Neural cell (in vitro differentiated cells): Measurements from ENCODE around the gene UGT1A8. TPM values are rescaled to one million over a fixed set of nuclear protein-coding genes. Genes with fewer than 3 reads are reported as not detected.

Experiments used
- H2AFZ ChIP-seq: fragments of 200-600, 300-800 bp; sonication (generic), shearing (Covaris generic); 2 replicates; pipeline ENCODE4 v1.6.0; 2014; ENCODE audit warnings: low read depth, mild to moderate bottlenecking, antibody characterized with exemption, low read length, moderate library complexity
- H3F3A ChIP-seq: fragments of 200-600 bp; shearing (Covaris generic); 2 replicates; pipeline ENCODE4 v1.6.1; 2016; ENCODE audit warnings: mild to moderate bottlenecking, moderate library complexity, mixed read lengths, antibody characterized with exemption, low read length; ENCODE audit not compliant: insufficient read depth, poor library complexity, severe bottlenecking
- H3K27ac ChIP-seq: fragments of 200-600, 300-800 bp; sonication (generic), shearing (Covaris generic); 2 replicates; pipeline ENCODE4 v1.5.1; 2014; ENCODE audit warnings: mild to moderate bottlenecking, low read length, moderate library complexity
- H3K27me3 ChIP-seq: fragments of 300-800, 200-600 bp; sonication (generic), shearing (Covaris generic); 2 replicates; pipeline ENCODE4 v1.6.0; 2014; ENCODE audit warnings: mild to moderate bottlenecking, low read depth, low read length, moderate library complexity; ENCODE audit not compliant: insufficient read depth
- H3K36me3 ChIP-seq: fragments of 300-800, 200-600 bp; sonication (generic), shearing (Covaris generic); 2 replicates; pipeline ENCODE4 v1.5.1; 2014; ENCODE audit warnings: mild to moderate bottlenecking, antibody characterized with exemption, low read length, moderate library complexity; ENCODE audit not compliant: insufficient read depth
- H3K4me2 ChIP-seq: fragments of 300-800, 200-600 bp; sonication (generic), shearing (Covaris generic); 2 replicates; pipeline ENCODE4 v1.6.0; 2014; ENCODE audit warnings: mild to moderate bottlenecking, low read length
- H3K4me3 ChIP-seq: fragments of 300-800, 200-600 bp; sonication (generic), shearing (Covaris generic); 2 replicates; pipeline ENCODE4 v1.5.1; 2014; ENCODE audit warnings: mild to moderate bottlenecking, low read length, moderate library complexity
- H3K79me2 ChIP-seq: fragments of 200-600 bp; shearing (Covaris generic); replicated peaks from 2 replicates; pipeline ENCODE4 v1.6.0; 2014; ENCODE audit warnings: mild to moderate bottlenecking, low read length, moderate library complexity; ENCODE audit not compliant: insufficient read depth
- H3K9ac ChIP-seq: fragments of 300-800, 200-600 bp; sonication (generic), shearing (Covaris generic); 2 replicates; pipeline ENCODE4 v1.6.1; 2016; ENCODE audit warnings: mild to moderate bottlenecking, low read length, mixed read lengths
- H3K9me2 ChIP-seq: fragments of 200-600 bp; shearing (Covaris generic); 2 replicates; pipeline ENCODE4 v1.6.1; 2016; ENCODE audit warnings: mild to moderate bottlenecking, low read length, mixed read lengths; ENCODE audit not compliant: insufficient read depth
- H3K9me3 ChIP-seq: fragments of 200-600, 300-800 bp; sonication (generic), shearing (Covaris generic); 2 replicates; pipeline ENCODE4 v1.6.1; 2016; ENCODE audit warnings: mild to moderate bottlenecking, mixed run types, low read length, moderate library complexity, mixed read lengths
- H4K20me1 ChIP-seq: fragments of 200-600 bp; shearing (Covaris generic); 2 replicates; pipeline ENCODE4 v1.6.1; 2016; ENCODE audit warnings: mild to moderate bottlenecking, mixed run types; ENCODE audit not compliant: insufficient read depth
- EP300 ChIP-seq: fragments of 450-650 bp; conservative IDR thresholded peaks from 2 replicates; pipeline ENCODE4 v1.6.1; 2014; ENCODE audit warnings: antibody characterized with exemption, mild to moderate bottlenecking, moderate library complexity; ENCODE audit not compliant: poor library complexity, severe bottlenecking
- EZH2 ChIP-seq: fragments of 200-600, 300-800 bp; shearing (Covaris generic), sonication (generic); IDR thresholded peaks from 2 replicates; pipeline ENCODE4 v1.6.1; 2014; ENCODE audit warnings: antibody characterized with exemption, low read length, borderline replicate concordance, mild to moderate bottlenecking; ENCODE audit not compliant: insufficient read depth, poor library complexity, severe bottlenecking
- MXI1 ChIP-seq: fragments of 450-650 bp; conservative IDR thresholded peaks from 2 replicates; pipeline ENCODE4 v1.6.1; 2014; ENCODE audit warnings: antibody characterized with exemption, mild to moderate bottlenecking; ENCODE audit not compliant: poor library complexity, severe bottlenecking
- POLR2AphosphoS5 ChIP-seq: IDR thresholded peaks from 2 replicates; pipeline ENCODE4 v1.6.1; 2012
- RAD21 ChIP-seq: fragments of 450-650 bp; conservative IDR thresholded peaks from 2 replicates; pipeline ENCODE4 v1.6.1; 2014; ENCODE audit warnings: antibody characterized with exemption, mild to moderate bottlenecking, moderate library complexity
- SMC3 ChIP-seq: fragments of 450-650 bp; conservative IDR thresholded peaks from 2 replicates; pipeline ENCODE4 v1.6.1; 2014; ENCODE audit warnings: antibody characterized with exemption, mild to moderate bottlenecking, moderate library complexity; ENCODE audit not compliant: poor library complexity
- TAF1 ChIP-seq: IDR thresholded peaks from 2 replicates; pipeline ENCODE4 v1.6.1; 2012; ENCODE audit warnings: low read depth
- polyA plus RNA-seq: library from polyadenylated mRNA; depleted of rRNA; stranded (reverse); fragments of >200 nt; gene quantifications from 2 replicates; pipeline ENCODE4 v1.2.3, GENCODE V29; 2014
- TF ChIP-seq, protein P1 (sequence below): fragments of 450-650 bp; IDR thresholded peaks from 2 replicates; pipeline ENCODE4 v1.5.1; 2014; ENCODE audit warnings: antibody characterized with exemption, mild to moderate bottlenecking, moderate library complexity; ENCODE audit not compliant: poor library complexity, severe bottlenecking
- TF ChIP-seq, protein P2 (sequence below): IDR thresholded peaks from 2 replicates; pipeline ENCODE4 v1.6.1; 2012; ENCODE audit warnings: borderline replicate concordance

UGT1A8 gene
- polyA plus RNA-seq, 1 donor from 2014 or later: not detected

DNA sequence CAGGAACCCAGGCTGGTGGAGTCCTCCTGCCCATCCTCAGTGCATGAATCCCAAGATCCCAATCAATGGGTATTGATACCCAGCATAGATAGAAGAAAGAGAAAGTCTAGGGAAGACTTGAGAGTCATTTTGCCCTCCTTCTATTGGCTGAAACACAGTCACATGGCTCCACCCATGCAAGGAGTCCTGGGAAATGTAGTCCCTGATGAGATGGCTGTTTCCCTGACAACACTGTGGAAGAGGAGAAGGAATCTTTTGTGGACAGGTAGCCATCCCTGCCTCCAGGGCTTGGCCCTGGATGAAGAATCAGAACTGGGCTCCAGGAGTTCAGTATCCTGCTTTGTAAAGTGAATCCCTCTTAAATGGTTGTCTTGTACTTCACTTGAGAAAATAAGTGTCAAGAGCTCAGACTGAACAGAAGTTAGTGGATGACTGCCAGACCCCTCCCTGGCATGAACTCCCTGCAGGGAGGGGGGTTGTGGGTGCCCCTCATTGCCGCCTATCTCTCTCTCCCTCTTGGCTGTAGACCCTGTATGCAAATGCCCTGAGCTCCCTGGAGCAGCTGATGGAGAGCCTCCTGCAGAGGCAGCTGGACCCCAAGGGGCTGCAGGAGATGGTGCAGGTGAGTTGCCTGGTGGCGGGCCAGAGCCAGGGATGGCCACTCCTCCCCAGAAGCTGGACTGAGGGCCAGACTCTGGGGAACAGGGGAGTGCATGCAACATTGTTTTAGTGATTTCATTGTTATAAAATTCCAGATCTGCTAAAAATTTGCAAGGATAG is 196.8 kb downstream of the UGT1A8 start:
- H3F3A ChIP-seq: no peaks in the 10 kb centered on the region
- no peak overlapping the region for H2AFZ ChIP-seq
- no peak for TF ChIP-seq SMC3
- TF ChIP-seq, protein P1, sequence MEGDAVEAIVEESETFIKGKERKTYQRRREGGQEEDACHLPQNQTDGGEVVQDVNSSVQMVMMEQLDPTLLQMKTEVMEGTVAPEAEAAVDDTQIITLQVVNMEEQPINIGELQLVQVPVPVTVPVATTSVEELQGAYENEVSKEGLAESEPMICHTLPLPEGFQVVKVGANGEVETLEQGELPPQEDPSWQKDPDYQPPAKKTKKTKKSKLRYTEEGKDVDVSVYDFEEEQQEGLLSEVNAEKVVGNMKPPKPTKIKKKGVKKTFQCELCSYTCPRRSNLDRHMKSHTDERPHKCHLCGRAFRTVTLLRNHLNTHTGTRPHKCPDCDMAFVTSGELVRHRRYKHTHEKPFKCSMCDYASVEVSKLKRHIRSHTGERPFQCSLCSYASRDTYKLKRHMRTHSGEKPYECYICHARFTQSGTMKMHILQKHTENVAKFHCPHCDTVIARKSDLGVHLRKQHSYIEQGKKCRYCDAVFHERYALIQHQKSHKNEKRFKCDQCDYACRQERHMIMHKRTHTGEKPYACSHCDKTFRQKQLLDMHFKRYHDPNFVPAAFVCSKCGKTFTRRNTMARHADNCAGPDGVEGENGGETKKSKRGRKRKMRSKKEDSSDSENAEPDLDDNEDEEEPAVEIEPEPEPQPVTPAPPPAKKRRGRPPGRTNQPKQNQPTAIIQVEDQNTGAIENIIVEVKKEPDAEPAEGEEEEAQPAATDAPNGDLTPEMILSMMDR: no peak
- no peak overlapping the region for H3K4me2 ChIP-seq
- no peak overlapping the region for H3K27ac ChIP-seq
- H3K79me2 ChIP-seq: no peaks in the 10 kb centered on the region
- no peak overlapping the region for H3K4me3 ChIP-seq
- H3K9ac ChIP-seq: no peak overlapping the region
- no peaks in the 10 kb centered on the region for H3K9me2 ChIP-seq
- no peaks in the 10 kb centered on the region for H3K36me3 ChIP-seq
- no peaks in the 10 kb centered on the region for H3K27me3 ChIP-seq
- no peaks in the 10 kb centered on the region for H3K9me3 ChIP-seq
- H4K20me1 ChIP-seq: no peaks in the 10 kb centered on the region

DNA sequence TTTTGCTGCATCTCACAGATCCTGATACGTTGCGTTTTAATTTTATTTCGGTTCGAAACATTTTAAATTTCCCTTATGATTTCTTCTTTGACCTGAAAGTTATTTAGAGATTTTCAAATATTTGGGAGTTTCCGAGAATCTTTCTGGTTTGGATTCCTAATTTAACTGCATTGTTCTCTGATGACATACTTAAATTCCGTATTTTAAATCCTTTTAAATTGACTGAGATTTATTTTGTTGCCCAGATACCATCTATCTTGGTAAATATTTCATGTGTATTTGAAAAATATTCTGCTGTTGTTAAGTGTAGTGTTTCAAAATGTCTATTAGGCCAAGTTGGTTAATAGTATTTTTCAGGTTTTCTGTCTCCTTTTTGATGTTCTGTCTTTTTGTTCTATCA is 198.4 kb downstream of the UGT1A8 start:
- Histone ChIP-seq H3K27ac (no peak overlapping the region), H3K9me3 (no peaks in the 10 kb centered on the region), H3K79me2 (no peaks in the 10 kb centered on the region), H3K9ac (no peak overlapping the region), H2AFZ (no peak overlapping the region), H3K9me2 (no peaks in the 10 kb centered on the region), H3K4me3 (no peak overlapping the region), H3K36me3 (no peaks in the 10 kb centered on the region), H3K4me2 (no peak overlapping the region), H3K27me3 (no peaks in the 10 kb centered on the region), H4K20me1 (no peaks in the 10 kb centered on the region), H3F3A (no peaks in the 10 kb centered on the region)
- no peak for TF ChIP-seq RAD21
- TF ChIP-seq TAF1: no peak
- TF ChIP-seq EP300: no peak
- TF ChIP-seq EZH2: no peak
- TF ChIP-seq MXI1: no peak

DNA sequence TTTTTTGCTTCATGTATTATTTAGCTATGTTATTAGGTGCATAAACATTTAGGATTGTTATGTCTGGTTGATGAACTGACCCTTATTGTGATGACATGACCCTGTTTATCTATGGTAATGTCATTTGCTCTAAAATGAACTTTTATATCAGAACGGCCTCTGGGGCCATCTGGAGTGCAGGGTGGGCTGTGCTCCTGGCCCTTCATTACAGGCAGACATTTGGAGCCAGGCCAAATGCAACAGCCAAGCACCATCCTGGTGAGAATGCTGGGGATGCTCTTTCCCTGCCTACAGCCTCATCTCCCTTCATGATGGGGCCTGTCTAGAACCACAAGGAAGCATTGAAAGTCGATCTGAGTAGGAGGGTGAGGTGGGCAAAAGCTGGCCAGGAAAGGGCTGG is 198.9 kb downstream of the UGT1A8 start:
- Histone ChIP-seq H2AFZ (no peak overlapping the region), H3K4me3 (no peak overlapping the region), H3K9me3 (no peaks in the 10 kb centered on the region), H3K79me2 (no peaks in the 10 kb centered on the region), H3K4me2 (no peak overlapping the region), H4K20me1 (no peaks in the 10 kb centered on the region), H3K9me2 (no peaks in the 10 kb centered on the region), H3K9ac (no peak overlapping the region), H3K36me3 (no peaks in the 10 kb centered on the region), H3K27ac (no peak overlapping the region), H3F3A (no peaks in the 10 kb centered on the region), H3K27me3 (no peaks in the 10 kb centered on the region)
- TF ChIP-seq RAD21: no peak
- TF ChIP-seq, protein P2, sequence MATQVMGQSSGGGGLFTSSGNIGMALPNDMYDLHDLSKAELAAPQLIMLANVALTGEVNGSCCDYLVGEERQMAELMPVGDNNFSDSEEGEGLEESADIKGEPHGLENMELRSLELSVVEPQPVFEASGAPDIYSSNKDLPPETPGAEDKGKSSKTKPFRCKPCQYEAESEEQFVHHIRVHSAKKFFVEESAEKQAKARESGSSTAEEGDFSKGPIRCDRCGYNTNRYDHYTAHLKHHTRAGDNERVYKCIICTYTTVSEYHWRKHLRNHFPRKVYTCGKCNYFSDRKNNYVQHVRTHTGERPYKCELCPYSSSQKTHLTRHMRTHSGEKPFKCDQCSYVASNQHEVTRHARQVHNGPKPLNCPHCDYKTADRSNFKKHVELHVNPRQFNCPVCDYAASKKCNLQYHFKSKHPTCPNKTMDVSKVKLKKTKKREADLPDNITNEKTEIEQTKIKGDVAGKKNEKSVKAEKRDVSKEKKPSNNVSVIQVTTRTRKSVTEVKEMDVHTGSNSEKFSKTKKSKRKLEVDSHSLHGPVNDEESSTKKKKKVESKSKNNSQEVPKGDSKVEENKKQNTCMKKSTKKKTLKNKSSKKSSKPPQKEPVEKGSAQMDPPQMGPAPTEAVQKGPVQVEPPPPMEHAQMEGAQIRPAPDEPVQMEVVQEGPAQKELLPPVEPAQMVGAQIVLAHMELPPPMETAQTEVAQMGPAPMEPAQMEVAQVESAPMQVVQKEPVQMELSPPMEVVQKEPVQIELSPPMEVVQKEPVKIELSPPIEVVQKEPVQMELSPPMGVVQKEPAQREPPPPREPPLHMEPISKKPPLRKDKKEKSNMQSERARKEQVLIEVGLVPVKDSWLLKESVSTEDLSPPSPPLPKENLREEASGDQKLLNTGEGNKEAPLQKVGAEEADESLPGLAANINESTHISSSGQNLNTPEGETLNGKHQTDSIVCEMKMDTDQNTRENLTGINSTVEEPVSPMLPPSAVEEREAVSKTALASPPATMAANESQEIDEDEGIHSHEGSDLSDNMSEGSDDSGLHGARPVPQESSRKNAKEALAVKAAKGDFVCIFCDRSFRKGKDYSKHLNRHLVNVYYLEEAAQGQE: no peak
- TF ChIP-seq EZH2: no peak
- TF ChIP-seq TAF1: no peak
- no peak for TF ChIP-seq POLR2AphosphoS5
- no peak for TF ChIP-seq SMC3
- TF ChIP-seq EP300: no peak
- TF ChIP-seq MXI1: no peak
- TF ChIP-seq, protein P1: no peak
